GM12878 (cell line): ENCODE measurements around the gene PSMB5. TPM values are rescaled to one million over a fixed set of nuclear protein-coding genes. Genes with fewer than 3 reads are reported as not detected.

Source experiments
- BCL3 ChIP-seq: IDR thresholded peaks from 2 replicates; pipeline ENCODE4 v1.6.1; 2011; ENCODE audit warnings: borderline replicate concordance, low read depth, mild to moderate bottlenecking, moderate library complexity, low read length; ENCODE audit not compliant: insufficient read depth, poor library complexity, severe bottlenecking
- BHLHE40 ChIP-seq, 2 experiments: fragments of 450-650 bp in 1 of 2; IDR thresholded peaks; 2 replicates each; pipeline ENCODE4 v1.6.1; 2011 to 2017; ENCODE audit warnings: low read depth in 2 of 2, borderline replicate concordance in 1 of 2, improper control_type of control experiment in 1 of 2, low read length in 1 of 2, mild to moderate bottlenecking in 1 of 2
- CEBPZ ChIP-seq: fragments of 150-350 bp; IDR thresholded peaks from 2 replicates; pipeline ENCODE4 v1.6.1; 2016; ENCODE audit warnings: low read depth, low read length
- CHD2 ChIP-seq: IDR thresholded peaks from 2 replicates; pipeline ENCODE4 v1.6.1; 2011; ENCODE audit warnings: low read depth, low read length, improper control_type of control experiment, borderline replicate concordance
- CREM ChIP-seq: IDR thresholded peaks from 2 replicates; pipeline ENCODE4 v1.6.1; 2014; ENCODE audit warnings: antibody characterized with exemption, low read depth
- E2F4 ChIP-seq: IDR thresholded peaks from 2 replicates; pipeline ENCODE4 v1.6.1; 2012; ENCODE audit warnings: low read depth, low read length, improper control_type of control experiment
- FOXK2 ChIP-seq: fragments of 450-650 bp; IDR thresholded peaks from 2 replicates; pipeline ENCODE4 v1.6.1; 2017; ENCODE audit warnings: mild to moderate bottlenecking, moderate library complexity
- IKZF1 ChIP-seq: fragments of 450-650 bp; conservative IDR thresholded peaks from 2 replicates; pipeline ENCODE4 v1.6.1; 2017; ENCODE audit warnings: antibody characterized with exemption, mild to moderate bottlenecking
- IKZF2 ChIP-seq, 2 experiments: fragments of 450-650 bp; IDR thresholded peaks; 2 replicates each; pipeline ENCODE4 v1.6.1; 2017; ENCODE audit warnings: mild to moderate bottlenecking in 2 of 2, moderate library complexity in 2 of 2
- IRF4 ChIP-seq: IDR thresholded peaks from 2 replicates; pipeline ENCODE4 v1.6.1; 2011; ENCODE audit warnings: low read depth, low read length
- KLF5 ChIP-seq: fragments of 450-650 bp; IDR thresholded peaks from 2 replicates; pipeline ENCODE4 v1.6.1; 2014; ENCODE audit warnings: mild to moderate bottlenecking; ENCODE audit not compliant: partially characterized antibody
- RB1 ChIP-seq: fragments of 450-650 bp; formaldehyde crosslinking; IDR thresholded peaks from 2 replicates; pipeline ENCODE4 v1.6.1; 2017; ENCODE audit warnings: mild to moderate bottlenecking, borderline replicate concordance
- REST ChIP-seq: IDR thresholded peaks from 2 replicates; pipeline ENCODE4 v1.6.1; 2012; ENCODE audit warnings: mild to moderate bottlenecking, low read depth, low read length
- ZBTB40 ChIP-seq: fragments of 450-650 bp; IDR thresholded peaks from 2 replicates; pipeline ENCODE4 v1.6.1; 2016; ENCODE audit warnings: mild to moderate bottlenecking, moderate library complexity, borderline replicate concordance
- ZSCAN29 ChIP-seq: fragments of 450-650 bp; IDR thresholded peaks from 2 replicates; pipeline ENCODE4 v1.6.1; 2017; ENCODE audit warnings: mild to moderate bottlenecking, moderate library complexity
- polyA plus RNA-seq, 11 experiments: library from polyadenylated mRNA; depleted of rRNA in 4 of 11; unstranded in 6 of 11; stranded (reverse) in 5 of 11; fragments of >200 nt; fragmentation: Nextera tagmentation in 4 of 11; fragmentation: Illumina TruSeq in 1 of 11; extraction: Ambion mirVana in 4 of 11; extraction: Trizol in 1 of 11; gene quantifications; 1 replicate in 1 of 11; 2 replicates in 10 of 11; pipeline versions ENCODE4 v1.2.1 to v1.2.3, GENCODE V29; 2011 to 2016; ENCODE audit warnings: inconsistent platforms in 2 of 11, missing spikeins in 2 of 11, low read depth in 1 of 11
- total RNA-seq, 4 experiments: library from RNA; depleted of rRNA in 3 of 4; stranded (reverse); fragments of >200 nt in 3 of 4; fragmentation: Illumina TruSeq in 1 of 4; extraction: Trizol in 1 of 4; gene quantifications; 2 replicates each; pipeline versions ENCODE4 v1.2.1 to v1.2.3, GENCODE V29; 2013 to 2021

PSMB5 gene
- total and polyA plus RNA-seq, 10 of the 15 experiments (the other 5 are each of a cell fraction or from before 2014, with no cell fraction given) = 84.5 to 802 (median 144) TPM

- TF ChIP-seq REST = no peak
- TF ChIP-seq ZSCAN29 = no peak
- no peak for TF ChIP-seq CEBPZ
- no peak for TF ChIP-seq KLF5
- TF ChIP-seq IKZF1 = peak; percentile 97
- TF ChIP-seq RB1 = no peak
- peak; percentile 39; the same call in 1 of the 2 replicates for TF ChIP-seq FOXK2
- TF ChIP-seq CHD2 = peak; percentile 91
- peak; percentile 34 to 47; a peak in 1 of 4 replicates for TF ChIP-seq BHLHE40 (IDR thresholded peaks at IDR 0.05; ENCODE audit: borderline replicate concordance in 1 of 2, low read depth in 2 of 2, low read length in 1 of 2)
- peak; percentile 92 to 94 for TF ChIP-seq IKZF2 (IDR thresholded peaks at IDR 0.05)
- TF ChIP-seq IRF4 = 0 out of 2 replicates have a peak, but pooled peaks have one; percentile 32
- TF ChIP-seq BCL3 = no peak
- TF ChIP-seq CREM = 0 out of 2 replicates have a peak, but pooled peaks have one; percentile 37
- no peak for TF ChIP-seq ZBTB40
- TF ChIP-seq E2F4 = no peak
Observed at GRCh38 chr14:22982477-22983245, 52.0 kb downstream of the PSMB5 start, which contains the start of gene AJUBA (continued).
